WERI-Rb-1 (cell line): ENCODE measurements around the gene TMEM107.

Source experiments
- DNase-seq: peaks from one replicate; pipeline ENCODE4 v3.0.0-alpha.2; 2020
- H3K27ac ChIP-seq: fragments of 250-450 bp; sonication (Bioruptor Pico); 2 replicates; pipeline ENCODE4 v1.5.1; 2020; ENCODE audit warnings: mild to moderate bottlenecking, moderate library complexity
- H3K27me3 ChIP-seq: fragments of 250-450 bp; sonication (Bioruptor Pico); 2 replicates; pipeline ENCODE4 v1.5.1; 2021; ENCODE audit warnings: mild to moderate bottlenecking, low read depth, moderate library complexity; ENCODE audit not compliant: insufficient read depth, severe bottlenecking
- H3K36me3 ChIP-seq: fragments of 250-450 bp; sonication (Bioruptor Pico); 2 replicates; pipeline ENCODE4 v1.5.1; 2020; ENCODE audit warnings: mild to moderate bottlenecking, moderate library complexity
- H3K4me3 ChIP-seq: 2 replicates; pipeline ENCODE4 v1.5.1; 2011; ENCODE audit warnings: low read depth, mild to moderate bottlenecking, control low read depth, low read length
- H3K9me3 ChIP-seq: fragments of 250-450 bp; sonication (Bioruptor Pico); 2 replicates; pipeline ENCODE4 v1.5.1; 2021; ENCODE audit warnings: mild to moderate bottlenecking, moderate library complexity; ENCODE audit not compliant: severe bottlenecking
- TF ChIP-seq, protein P1 (sequence below): IDR thresholded peaks from 2 replicates; pipeline ENCODE4 v1.5.1; 2011; ENCODE audit warnings: low read depth, mild to moderate bottlenecking, control low read depth, inconsistent platforms, low read length

The TMEM107 gene

DNA sequence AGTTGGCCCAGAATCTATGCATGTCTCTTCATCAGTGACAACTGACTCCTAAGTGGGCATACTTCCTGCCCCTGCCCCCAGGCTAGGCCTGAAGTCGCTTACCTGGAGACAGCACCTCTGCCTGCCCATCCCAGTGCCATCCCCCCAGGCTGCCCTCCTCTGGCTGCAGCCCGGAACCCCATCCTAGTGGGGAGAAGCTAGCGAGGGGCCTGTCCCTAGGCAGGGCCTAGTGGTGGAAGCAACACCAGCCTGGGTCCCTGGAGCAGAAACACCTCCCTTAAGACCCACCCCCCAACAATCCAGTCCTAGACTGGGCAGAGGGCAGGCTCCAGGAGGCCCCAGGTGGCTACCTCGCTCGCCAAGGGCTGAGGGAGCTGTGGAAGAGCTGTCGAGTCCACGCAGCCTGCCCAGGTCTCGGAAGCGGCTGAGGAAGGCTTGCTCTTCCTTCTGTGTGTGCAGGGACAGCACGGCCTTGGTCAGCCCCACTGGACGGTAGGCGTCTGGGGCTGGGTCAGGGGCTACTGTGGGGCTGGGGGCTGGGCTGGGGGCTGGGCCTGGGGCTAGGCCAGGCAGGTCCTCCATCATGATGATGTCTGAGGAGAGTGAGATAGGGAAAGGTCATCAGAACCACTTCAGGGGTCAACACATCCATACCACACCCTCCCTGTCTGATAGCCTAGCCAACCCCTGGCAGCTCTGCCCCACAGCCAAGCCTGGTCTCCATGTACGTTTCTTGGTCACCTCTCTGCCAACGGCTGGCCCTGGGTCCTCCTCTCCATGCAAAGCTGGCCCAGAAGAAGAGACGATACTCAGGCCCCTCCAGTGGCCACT, 31.6 kb downstream of the TMEM107 start:
- no peaks in the 10 kb centered on the region for H3K9me3 ChIP-seq
- TF ChIP-seq, protein P1, sequence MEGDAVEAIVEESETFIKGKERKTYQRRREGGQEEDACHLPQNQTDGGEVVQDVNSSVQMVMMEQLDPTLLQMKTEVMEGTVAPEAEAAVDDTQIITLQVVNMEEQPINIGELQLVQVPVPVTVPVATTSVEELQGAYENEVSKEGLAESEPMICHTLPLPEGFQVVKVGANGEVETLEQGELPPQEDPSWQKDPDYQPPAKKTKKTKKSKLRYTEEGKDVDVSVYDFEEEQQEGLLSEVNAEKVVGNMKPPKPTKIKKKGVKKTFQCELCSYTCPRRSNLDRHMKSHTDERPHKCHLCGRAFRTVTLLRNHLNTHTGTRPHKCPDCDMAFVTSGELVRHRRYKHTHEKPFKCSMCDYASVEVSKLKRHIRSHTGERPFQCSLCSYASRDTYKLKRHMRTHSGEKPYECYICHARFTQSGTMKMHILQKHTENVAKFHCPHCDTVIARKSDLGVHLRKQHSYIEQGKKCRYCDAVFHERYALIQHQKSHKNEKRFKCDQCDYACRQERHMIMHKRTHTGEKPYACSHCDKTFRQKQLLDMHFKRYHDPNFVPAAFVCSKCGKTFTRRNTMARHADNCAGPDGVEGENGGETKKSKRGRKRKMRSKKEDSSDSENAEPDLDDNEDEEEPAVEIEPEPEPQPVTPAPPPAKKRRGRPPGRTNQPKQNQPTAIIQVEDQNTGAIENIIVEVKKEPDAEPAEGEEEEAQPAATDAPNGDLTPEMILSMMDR = no peak
- H3K27ac ChIP-seq = no peak overlapping the region
- H3K4me3 ChIP-seq = no peak overlapping the region
- H3K27me3 ChIP-seq = no peaks in the 10 kb centered on the region
- DNase-seq = no peak
- H3K36me3 ChIP-seq = peaks cover 73% of the 10 kb centered on the region

DNA sequence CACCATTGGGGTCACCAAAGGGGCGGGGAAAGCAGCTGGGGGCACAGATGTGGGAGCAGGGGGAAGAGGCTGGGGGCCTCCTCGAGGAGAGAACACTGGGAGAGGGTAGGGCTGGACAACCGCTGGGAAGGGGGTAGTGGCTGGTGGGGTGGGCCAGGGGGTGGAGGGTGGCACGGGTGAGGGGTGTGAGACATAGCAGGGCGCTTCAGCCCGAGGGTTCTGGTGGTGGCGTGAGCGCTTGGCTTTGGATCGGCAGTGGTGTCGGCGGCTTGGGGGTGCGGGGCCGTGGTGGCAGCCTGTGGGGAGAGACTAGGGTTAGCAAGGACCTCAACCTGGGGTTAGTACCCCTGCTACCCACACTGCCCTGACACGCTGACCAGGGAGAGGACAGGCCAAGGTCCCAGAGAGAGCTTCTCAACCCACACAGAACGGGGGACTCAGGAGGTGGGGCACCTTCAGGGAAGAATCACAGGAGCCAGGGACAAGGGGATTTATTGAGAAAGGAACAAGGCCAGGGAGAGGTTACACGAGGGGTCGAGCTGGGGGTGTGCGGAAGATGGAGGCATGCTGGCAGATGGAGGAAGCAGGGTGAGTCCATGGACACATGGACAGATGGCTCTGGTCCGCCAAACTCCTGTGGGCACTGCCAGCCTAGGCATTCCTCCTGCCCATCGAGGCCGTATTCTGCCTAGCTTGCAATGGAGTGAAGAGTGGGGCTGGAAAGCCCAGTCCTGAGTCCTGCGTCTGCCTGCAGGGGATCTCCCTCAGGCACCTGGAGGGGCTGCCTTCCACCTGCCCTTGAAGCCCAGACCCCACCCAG, 32.4 kb downstream of the TMEM107 start:
- TF ChIP-seq, protein P1 = no peak
- H3K36me3 ChIP-seq = peaks cover 69% of the 10 kb centered on the region
- H3K27me3 ChIP-seq = no peaks in the 10 kb centered on the region
- no peak overlapping the region for H3K27ac ChIP-seq
- H3K4me3 ChIP-seq = no peak overlapping the region
- no peak for DNase-seq
- H3K9me3 ChIP-seq = no peaks in the 10 kb centered on the region

DNA sequence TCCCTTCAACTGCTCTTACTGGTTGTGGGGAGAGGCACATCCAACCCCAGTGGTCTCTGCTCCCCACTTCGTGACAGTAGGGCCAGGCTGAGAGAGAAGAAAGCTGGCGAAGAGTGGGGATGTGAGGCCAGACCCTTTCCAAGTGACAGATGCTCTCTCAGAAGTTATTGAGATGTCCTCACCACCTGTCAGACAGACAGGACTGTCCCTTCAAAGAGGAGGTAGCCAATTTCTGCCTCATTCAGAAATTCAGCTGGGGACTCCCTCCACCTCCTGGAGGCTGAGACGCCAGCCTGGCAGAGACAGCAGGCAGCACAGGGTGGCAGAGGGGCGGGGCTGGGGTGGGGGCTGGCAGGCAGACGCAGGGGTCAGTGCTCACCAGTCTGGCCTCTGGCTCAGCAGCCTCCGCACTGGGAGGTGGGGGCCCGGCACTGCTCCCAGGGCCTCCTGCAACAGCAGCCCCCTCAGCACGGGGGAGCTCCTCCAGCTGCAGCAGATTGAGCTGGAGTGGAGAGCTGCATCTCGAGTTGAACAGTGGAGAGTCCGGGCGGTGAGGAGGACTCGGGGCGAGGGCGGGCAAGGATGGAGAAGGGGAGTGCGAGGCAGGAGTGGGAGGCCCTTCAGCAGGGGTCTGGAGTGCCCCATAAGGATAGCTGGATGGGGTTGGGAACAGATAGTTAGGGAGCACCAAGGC, 33.1 kb downstream of the TMEM107 start:
- no peak overlapping the region for H3K27ac ChIP-seq
- DNase-seq = no peak
- TF ChIP-seq, protein P1 = no peak
- peaks cover 61% of the 10 kb centered on the region for H3K36me3 ChIP-seq
- H3K4me3 ChIP-seq = no peak overlapping the region
- no peaks in the 10 kb centered on the region for H3K9me3 ChIP-seq
- H3K27me3 ChIP-seq = no peaks in the 10 kb centered on the region

DNA sequence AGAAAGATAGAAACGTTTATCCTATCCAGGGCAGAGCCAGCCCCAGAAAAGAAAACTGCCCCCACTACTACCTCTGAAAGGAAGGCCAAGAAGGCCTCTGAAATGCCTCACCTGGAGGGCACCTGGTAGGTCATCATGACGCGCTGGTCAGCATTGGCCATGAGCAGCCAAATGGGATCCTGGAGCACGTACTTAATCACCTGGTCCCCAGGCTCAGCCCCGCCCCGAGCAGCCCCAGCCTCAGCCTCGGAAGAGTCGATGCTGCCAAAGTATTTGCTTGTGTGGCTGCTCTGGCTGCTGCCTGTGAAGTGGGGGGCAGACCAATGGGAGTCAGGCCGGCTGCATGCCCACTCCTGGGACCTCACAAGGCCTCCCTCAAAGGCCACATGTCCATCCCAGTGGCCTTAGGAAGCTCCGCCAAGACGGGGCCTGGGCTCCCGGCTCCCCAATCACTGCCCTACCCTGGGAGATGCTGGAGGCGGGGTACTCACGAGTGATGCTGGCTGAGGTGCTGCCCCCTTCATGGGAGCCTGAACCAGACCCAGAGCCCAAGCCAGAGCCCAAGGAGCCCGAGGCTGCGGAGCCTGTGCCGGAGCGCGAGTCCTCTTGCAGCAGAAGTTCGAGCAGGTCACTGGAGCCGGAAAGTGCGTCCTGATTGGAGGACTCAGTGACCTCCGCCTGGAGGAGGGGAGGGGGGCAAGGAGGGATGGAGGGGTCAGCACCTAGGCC, 33.9 kb downstream of the TMEM107 start:
- TF ChIP-seq, protein P1 = no peak
- no peak for DNase-seq

DNA sequence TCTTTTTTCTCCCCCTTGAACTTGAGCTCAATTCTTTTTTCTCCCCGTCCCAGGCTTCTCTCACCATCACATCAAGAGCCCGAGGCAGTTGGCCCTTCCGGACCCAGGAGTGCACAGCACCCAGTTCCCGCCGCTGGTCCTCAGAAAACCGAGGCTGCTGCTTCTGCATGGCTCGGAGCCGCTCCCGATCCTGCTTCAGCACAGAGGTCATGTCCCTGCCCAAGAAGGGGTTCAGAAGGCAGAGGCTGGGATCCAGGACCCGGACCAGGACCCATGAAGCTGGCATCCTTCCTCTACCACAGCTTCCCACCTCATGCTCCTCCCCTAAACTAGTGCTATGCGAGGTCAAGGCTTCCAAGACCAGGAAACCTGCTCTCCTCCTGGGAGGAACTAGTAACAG, 34.4 kb downstream of the TMEM107 start:
- TF ChIP-seq, protein P1 = no peak
- H3K36me3 ChIP-seq = peaks cover 50% of the 10 kb centered on the region
- no peak for DNase-seq

More for the DNA sequence above, 33.9 kb downstream of the TMEM107 start:
- H3K27ac ChIP-seq = no peak overlapping the region
- H3K4me3 ChIP-seq = no peak overlapping the region
- no peaks in the 10 kb centered on the region for H3K27me3 ChIP-seq
- H3K36me3 ChIP-seq = peaks cover 54% of the 10 kb centered on the region
- H3K9me3 ChIP-seq = no peaks in the 10 kb centered on the region

More for the DNA sequence above, 34.4 kb downstream of the TMEM107 start:
- no peak overlapping the region for H3K4me3 ChIP-seq
- H3K9me3 ChIP-seq = no peaks in the 10 kb centered on the region
- H3K27me3 ChIP-seq = no peaks in the 10 kb centered on the region
- H3K27ac ChIP-seq = no peak overlapping the region
